Measurements from ENCODE around the gene ZCCHC14. TPM values are rescaled to one million over a fixed set of nuclear protein-coding genes. Genes with fewer than 3 reads are reported as not detected.

Gene ZCCHC14
- total RNA-seq, 1 donor from 2014 or later, result 15.9 TPM

DNA sequence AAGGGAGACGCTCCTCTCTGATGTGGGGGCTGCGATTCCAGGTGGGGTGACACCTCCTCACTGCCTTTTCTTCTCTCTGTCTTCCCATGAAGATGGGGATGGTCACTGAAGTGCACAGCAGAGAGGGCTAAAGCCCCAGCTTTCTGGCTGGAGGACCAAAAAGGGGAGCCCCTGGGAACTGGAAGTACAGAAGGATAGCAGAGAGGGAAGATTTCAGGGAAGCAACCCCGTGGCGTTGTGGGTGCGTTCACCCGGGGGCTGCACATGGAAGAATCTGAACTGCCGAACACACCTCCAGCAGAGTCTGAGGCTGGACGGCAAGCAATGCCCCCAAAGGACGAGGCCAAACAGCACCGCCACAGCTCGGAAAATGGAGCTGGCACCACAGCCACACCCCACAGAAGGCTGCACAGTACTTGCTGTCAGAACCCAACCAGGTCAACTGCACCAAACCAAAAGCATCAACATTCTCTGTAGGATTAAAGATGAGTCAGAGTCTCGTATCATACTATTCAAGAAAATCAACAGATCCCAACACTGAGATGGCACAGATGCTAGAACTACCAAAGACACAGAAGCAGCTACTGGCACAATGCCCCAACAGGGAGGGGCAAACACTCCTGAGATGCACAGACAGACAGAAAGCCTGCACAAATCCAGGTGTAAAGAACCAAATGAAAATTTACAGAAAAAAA, 50.8 kb downstream of the ZCCHC14 start:
- H3K27ac ChIP-seq (replicated peaks), result no peak overlapping the region
- intact Hi-C loops (cut with micrococcal nuclease), result no loop called here
- no peaks in the 10 kb centered on the region for H3K27me3 ChIP-seq (ENCODE audit: low read depth)
- peaks cover 32% of the 10 kb centered on the region for H3K36me3 ChIP-seq
- peaks cover 10% of the 10 kb centered on the region for H3K9me3 ChIP-seq (replicated peaks)
- peaks cover 4% of the 10 kb centered on the region for H3K4me1 ChIP-seq
- no peak for DNase-seq
- H3K4me3 ChIP-seq, result no peak overlapping the region
- TF ChIP-seq, protein P1, sequence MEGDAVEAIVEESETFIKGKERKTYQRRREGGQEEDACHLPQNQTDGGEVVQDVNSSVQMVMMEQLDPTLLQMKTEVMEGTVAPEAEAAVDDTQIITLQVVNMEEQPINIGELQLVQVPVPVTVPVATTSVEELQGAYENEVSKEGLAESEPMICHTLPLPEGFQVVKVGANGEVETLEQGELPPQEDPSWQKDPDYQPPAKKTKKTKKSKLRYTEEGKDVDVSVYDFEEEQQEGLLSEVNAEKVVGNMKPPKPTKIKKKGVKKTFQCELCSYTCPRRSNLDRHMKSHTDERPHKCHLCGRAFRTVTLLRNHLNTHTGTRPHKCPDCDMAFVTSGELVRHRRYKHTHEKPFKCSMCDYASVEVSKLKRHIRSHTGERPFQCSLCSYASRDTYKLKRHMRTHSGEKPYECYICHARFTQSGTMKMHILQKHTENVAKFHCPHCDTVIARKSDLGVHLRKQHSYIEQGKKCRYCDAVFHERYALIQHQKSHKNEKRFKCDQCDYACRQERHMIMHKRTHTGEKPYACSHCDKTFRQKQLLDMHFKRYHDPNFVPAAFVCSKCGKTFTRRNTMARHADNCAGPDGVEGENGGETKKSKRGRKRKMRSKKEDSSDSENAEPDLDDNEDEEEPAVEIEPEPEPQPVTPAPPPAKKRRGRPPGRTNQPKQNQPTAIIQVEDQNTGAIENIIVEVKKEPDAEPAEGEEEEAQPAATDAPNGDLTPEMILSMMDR (IDR thresholded peaks at IDR 0.05; ENCODE audit: borderline replicate concordance), result no peak

DNA sequence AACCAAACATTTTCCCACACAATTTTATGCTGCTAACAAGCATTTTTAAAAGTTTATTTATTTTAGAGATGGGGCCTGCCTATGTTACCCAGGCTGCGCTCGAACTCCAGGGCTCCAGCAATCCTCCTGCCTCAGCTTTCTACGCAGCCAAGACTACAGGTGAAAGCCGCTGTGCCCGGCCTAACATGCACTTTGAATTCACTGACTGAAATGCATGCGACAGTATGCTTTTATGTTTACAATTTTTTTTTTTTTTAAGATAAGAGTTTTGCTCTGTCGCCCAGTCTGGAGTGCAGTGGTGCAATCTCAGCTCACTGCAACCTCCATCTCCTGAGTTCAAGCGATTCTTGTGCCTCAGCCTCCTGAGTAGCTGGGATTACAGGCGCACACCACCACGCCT, 52.9 kb downstream of the ZCCHC14 start:
- intact Hi-C loops (cut with micrococcal nuclease), result no loop called here
- Histone ChIP-seq H3K4me1 (peaks cover 24% of the 10 kb centered on the region), H3K9me3 (replicated peaks) (peaks cover 10% of the 10 kb centered on the region), H3K27me3 (ENCODE audit: low read depth) (no peaks in the 10 kb centered on the region), H3K27ac (replicated peaks) (no peak overlapping the region), H3K4me3 (no peak overlapping the region), H3K36me3 (peaks cover 14% of the 10 kb centered on the region)
- no peak for DNase-seq
- TF ChIP-seq, protein P1 (IDR thresholded peaks at IDR 0.05; ENCODE audit: borderline replicate concordance), result no peak

DNA sequence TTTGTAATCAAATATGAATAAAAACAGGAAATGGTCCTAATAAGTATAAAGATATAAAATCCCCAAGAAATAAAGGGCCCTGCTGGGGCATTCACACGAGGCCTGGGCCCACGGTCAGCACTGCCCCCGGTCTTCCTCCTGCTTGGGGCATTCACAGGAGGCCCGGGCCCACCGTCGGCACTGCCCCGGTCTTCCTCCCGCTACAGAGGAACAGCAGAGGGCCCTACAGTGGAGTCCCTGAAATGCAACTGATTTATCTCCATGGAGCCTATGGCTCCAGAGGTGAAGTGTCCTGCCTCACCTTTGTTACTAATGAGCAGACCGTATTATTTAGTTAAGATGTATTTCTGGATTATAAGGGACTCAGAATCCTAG, 54.2 kb downstream of the ZCCHC14 start:
- intact Hi-C loops (cut with micrococcal nuclease), result no loop called here
- H3K27ac ChIP-seq (replicated peaks), result no peak overlapping the region
- H3K36me3 ChIP-seq, result peaks cover 2% of the 10 kb centered on the region
- H3K27me3 ChIP-seq (ENCODE audit: low read depth), result no peaks in the 10 kb centered on the region
- DNase-seq, result no peak
- H3K9me3 ChIP-seq (replicated peaks), result peaks cover 2% of the 10 kb centered on the region
- peaks cover 33% of the 10 kb centered on the region for H3K4me1 ChIP-seq
- H3K4me3 ChIP-seq, result no peak overlapping the region
- TF ChIP-seq, protein P1 (IDR thresholded peaks at IDR 0.05; ENCODE audit: borderline replicate concordance), result no peak

DNA sequence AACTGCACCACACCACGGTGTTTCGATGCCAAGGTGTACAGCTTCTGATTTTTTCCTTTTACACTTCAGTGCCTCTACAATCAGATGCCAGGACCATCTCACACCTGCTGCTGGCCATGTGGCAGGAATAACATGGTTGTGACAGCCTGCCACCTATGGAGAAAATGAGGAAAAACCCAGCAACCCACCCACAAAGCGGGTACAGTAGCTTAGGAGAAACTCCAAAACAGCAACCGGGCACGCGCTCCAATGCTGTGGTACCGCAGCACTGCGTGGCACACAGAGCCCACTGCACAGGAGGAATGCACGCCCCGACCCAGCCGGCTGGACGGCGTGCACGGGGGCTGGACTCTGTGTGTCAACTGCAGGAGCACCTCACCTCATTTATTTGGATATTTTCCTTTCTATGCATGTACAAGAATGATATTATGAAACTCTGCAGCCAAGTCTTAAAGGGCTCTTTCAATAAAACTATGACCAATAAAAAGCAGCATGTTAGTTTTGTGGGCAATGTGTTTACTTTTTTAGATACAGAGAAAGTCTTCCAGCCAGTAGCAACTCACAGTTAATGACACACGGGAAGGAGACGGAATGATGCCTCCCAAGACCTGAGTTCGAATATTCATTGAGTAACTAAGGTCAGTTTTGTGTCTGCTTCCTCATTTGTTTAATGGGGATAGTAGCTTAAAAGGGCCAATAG, 54.8 kb downstream of the ZCCHC14 start:
- TF ChIP-seq, protein P1 (IDR thresholded peaks at IDR 0.05; ENCODE audit: borderline replicate concordance), result no peak
- Histone ChIP-seq H3K4me1 (peaks cover 33% of the 10 kb centered on the region), H3K4me3 (no peak overlapping the region), H3K27me3 (ENCODE audit: low read depth) (no peaks in the 10 kb centered on the region), H3K27ac (replicated peaks) (no peak overlapping the region), H3K9me3 (replicated peaks) (no peaks in the 10 kb centered on the region), H3K36me3 (no peaks in the 10 kb centered on the region)
- intact Hi-C loops (cut with micrococcal nuclease), result no loop called here
- DNase-seq, result no peak

DNA sequence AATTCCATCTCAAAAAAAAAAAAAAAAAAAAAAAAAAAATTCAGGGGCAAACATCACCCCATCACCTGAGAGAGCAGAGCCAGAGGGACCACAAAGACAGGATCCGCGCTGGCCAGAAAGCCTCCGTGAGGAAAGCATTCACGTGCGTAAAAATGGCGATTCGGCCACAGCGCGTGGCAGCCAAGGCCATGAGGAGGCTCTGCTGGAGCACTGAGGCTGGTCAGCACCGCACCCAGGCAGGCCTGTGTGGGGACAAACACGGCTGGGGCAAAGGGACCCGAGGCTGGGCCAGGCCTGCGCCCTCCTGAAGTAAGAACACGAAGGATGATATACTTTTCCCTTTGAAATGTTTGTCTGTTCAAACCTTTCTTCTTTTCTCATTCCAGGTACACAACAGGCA, 55.5 kb downstream of the ZCCHC14 start:
- Histone ChIP-seq H3K9me3 (replicated peaks) (no peaks in the 10 kb centered on the region), H3K36me3 (peaks cover 3% of the 10 kb centered on the region), H3K27me3 (ENCODE audit: low read depth) (no peaks in the 10 kb centered on the region), H3K4me3 (no peak overlapping the region), H3K4me1 (peaks cover 35% of the 10 kb centered on the region), H3K27ac (replicated peaks) (peak overlapping the region; percentile 86)
- no peak for DNase-seq
- intact Hi-C loops (cut with micrococcal nuclease), result no loop called here
- TF ChIP-seq, protein P1 (IDR thresholded peaks at IDR 0.05; ENCODE audit: borderline replicate concordance), result no peak
